ENCODE measurements around the gene CELA2B. TPM values are rescaled to one million over a fixed set of nuclear protein-coding genes. Genes with fewer than 3 reads are reported as not detected.

CELA2B gene
- polyA plus RNA-seq, 1 of the 3 experiments (the other 2 are of a cell fraction), result not detected

DNA sequence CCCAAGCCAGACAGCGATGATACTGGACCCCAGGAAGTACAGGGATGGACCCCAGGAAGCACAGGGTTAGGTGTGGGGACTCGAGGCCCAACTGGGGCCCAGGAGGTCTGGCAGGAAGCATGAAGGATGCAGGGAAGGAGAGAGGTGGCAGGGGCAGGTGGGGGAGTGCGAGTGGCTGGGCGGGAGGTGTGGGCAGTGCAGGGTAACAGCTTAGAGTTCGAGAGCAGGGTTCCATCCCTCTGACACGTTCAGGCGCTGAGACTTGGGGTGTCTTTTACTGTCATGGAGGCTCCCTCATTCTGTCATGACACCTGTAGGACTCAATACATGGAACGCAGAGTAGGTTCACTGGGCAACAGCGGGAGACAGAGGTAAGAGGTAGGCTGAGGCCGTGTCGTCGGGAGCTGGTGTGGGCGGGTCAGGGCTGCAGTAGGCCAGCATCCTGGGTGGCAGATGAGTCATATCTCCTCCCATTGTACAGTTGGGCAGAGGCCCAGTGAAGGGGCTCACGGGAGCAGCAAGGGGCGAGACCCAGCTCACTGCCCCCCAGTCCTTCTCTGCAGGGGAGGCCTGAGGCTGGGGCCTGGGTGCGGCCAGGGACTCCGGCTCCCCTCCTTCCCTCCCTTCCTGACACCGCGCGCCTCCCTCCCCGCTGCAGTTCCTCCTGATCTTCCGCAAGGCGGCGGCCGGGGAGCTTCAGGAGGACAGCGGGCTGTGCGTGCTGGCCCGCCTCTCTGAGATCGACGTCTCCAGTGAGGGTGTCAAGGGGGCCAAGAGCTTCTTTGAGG lies 49.2 kb upstream of the CELA2B start:
- H3K9ac ChIP-seq, result no peak overlapping the region
- H3K9me2 ChIP-seq, result no peaks in the 10 kb centered on the region
- peaks cover 3% of the 10 kb centered on the region for H3F3A ChIP-seq (replicated peaks; ENCODE audit: insufficient read depth)
- POLR2A ChIA-PET, result no interaction called here
- H3K4me1 ChIP-seq (ENCODE audit: control insufficient read depth in 1 of 2, insufficient read depth in 2 of 2, low read depth in 1 of 2, low read length in 1 of 2), result no peaks in the 10 kb centered on the region; a peak in 2 of 4 replicates
- TF ChIP-seq FOSL2 (IDR thresholded peaks at IDR 0.05; ENCODE audit: borderline replicate concordance, low read depth), result peak; percentile 59; the same call in 1 of the 2 replicates
- TF ChIP-seq, protein P1, sequence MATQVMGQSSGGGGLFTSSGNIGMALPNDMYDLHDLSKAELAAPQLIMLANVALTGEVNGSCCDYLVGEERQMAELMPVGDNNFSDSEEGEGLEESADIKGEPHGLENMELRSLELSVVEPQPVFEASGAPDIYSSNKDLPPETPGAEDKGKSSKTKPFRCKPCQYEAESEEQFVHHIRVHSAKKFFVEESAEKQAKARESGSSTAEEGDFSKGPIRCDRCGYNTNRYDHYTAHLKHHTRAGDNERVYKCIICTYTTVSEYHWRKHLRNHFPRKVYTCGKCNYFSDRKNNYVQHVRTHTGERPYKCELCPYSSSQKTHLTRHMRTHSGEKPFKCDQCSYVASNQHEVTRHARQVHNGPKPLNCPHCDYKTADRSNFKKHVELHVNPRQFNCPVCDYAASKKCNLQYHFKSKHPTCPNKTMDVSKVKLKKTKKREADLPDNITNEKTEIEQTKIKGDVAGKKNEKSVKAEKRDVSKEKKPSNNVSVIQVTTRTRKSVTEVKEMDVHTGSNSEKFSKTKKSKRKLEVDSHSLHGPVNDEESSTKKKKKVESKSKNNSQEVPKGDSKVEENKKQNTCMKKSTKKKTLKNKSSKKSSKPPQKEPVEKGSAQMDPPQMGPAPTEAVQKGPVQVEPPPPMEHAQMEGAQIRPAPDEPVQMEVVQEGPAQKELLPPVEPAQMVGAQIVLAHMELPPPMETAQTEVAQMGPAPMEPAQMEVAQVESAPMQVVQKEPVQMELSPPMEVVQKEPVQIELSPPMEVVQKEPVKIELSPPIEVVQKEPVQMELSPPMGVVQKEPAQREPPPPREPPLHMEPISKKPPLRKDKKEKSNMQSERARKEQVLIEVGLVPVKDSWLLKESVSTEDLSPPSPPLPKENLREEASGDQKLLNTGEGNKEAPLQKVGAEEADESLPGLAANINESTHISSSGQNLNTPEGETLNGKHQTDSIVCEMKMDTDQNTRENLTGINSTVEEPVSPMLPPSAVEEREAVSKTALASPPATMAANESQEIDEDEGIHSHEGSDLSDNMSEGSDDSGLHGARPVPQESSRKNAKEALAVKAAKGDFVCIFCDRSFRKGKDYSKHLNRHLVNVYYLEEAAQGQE (IDR thresholded peaks at IDR 0.05; ENCODE audit: low read depth, low read length), result no peak
- TF ChIP-seq NFIC (IDR thresholded peaks at IDR 0.05; ENCODE audit: borderline replicate concordance), result 0 out of 2 replicates have a peak, but pooled peaks have one; percentile 12
- TF ChIP-seq, protein P2, sequence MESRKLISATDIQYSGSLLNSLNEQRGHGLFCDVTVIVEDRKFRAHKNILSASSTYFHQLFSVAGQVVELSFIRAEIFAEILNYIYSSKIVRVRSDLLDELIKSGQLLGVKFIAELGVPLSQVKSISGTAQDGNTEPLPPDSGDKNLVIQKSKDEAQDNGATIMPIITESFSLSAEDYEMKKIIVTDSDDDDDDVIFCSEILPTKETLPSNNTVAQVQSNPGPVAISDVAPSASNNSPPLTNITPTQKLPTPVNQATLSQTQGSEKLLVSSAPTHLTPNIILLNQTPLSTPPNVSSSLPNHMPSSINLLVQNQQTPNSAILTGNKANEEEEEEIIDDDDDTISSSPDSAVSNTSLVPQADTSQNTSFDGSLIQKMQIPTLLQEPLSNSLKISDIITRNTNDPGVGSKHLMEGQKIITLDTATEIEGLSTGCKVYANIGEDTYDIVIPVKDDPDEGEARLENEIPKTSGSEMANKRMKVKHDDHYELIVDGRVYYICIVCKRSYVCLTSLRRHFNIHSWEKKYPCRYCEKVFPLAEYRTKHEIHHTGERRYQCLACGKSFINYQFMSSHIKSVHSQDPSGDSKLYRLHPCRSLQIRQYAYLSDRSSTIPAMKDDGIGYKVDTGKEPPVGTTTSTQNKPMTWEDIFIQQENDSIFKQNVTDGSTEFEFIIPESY (IDR thresholded peaks at IDR 0.05; ENCODE audit: borderline replicate concordance, low read depth), result no peak
- TF ChIP-seq NRF1 (IDR thresholded peaks at IDR 0.05; ENCODE audit: low read depth, low read length), result no peak
- no peak for TF ChIP-seq TEAD4 (IDR thresholded peaks at IDR 0.05; ENCODE audit: borderline replicate concordance, insufficient read depth)
- TF ChIP-seq ELF1 (IDR thresholded peaks at IDR 0.05), result no peak
- no peak overlapping the region for H2AFZ ChIP-seq (ENCODE audit: low read depth)
- H3K27me3 ChIP-seq (ENCODE audit: insufficient read depth), result no peaks in the 10 kb centered on the region
- peaks cover 23% of the 10 kb centered on the region for H3K79me2 ChIP-seq (ENCODE audit: insufficient read depth)
- H3K36me3 ChIP-seq (replicated peaks in 1 of 2; ENCODE audit: control insufficient read depth in 1 of 2, insufficient read depth in 2 of 2, low read length in 1 of 2), result peaks cover 4 to 7% of the 10 kb centered on the region in 2 experiments
- no peak for DNase-seq
- 0 out of 2 replicates have a peak overlapping the region, but pooled peaks have one; percentile 37 for H3K4me2 ChIP-seq
- no peak overlapping the region; a peak in 1 of 4 replicates for H3K27ac ChIP-seq (ENCODE audit: low read depth in 2 of 2, low read length in 1 of 2)
- no peaks in the 10 kb centered on the region for H3K9me3 ChIP-seq
- H3K4me3 ChIP-seq (ENCODE audit: low read depth in 2 of 2, low read length in 1 of 2), result no peak overlapping the region
- peaks cover 14% of the 10 kb centered on the region; the same call in 1 of the 2 replicates for H4K20me1 ChIP-seq (ENCODE audit: insufficient read depth)
- CTCF ChIA-PET, result interaction anchor here (1.3 to 14.9 kb wide), 2 partner anchors 106 to 122 kb away, joined by 5 to 311 read pairs; no protein-coding TSS in a partner anchor
- WGBS (ENCODE audit: low lambda C conversion rate), result 82% methylated on average over 26 of the region's 30 CpGs

- H4K20me1 ChIP-seq (ENCODE audit: insufficient read depth), result peaks cover 14% of the 10 kb centered on the region; the same call in 1 of the 2 replicates
- no peak for DNase-seq
- no peak overlapping the region for H3K9ac ChIP-seq
- H2AFZ ChIP-seq (ENCODE audit: low read depth), result no peak overlapping the region
- H3K36me3 ChIP-seq (replicated peaks in 1 of 2; ENCODE audit: control insufficient read depth in 1 of 2, insufficient read depth in 2 of 2, low read length in 1 of 2), result peaks cover 4 to 7% of the 10 kb centered on the region in 2 experiments
- H3K27ac ChIP-seq (ENCODE audit: low read depth in 2 of 2, low read length in 1 of 2), result no peak overlapping the region; a peak in 1 of 4 replicates
- WGBS (ENCODE audit: low lambda C conversion rate), result 91% methylated on average over 1 of the region's 6 CpGs
- no peaks in the 10 kb centered on the region for H3K9me3 ChIP-seq
- peaks cover 17% of the 10 kb centered on the region for H3K79me2 ChIP-seq (ENCODE audit: insufficient read depth)
- H3K9me2 ChIP-seq, result no peaks in the 10 kb centered on the region
- H3K4me2 ChIP-seq, result no peak overlapping the region
- CTCF ChIA-PET, result interaction anchor here (1.6 to 14.9 kb wide), 2 partner anchors 107 to 275 kb away, joined by 4 to 311 read pairs; no protein-coding TSS in a partner anchor
- H3F3A ChIP-seq (replicated peaks; ENCODE audit: insufficient read depth), result peaks cover 3% of the 10 kb centered on the region
- H3K4me1 ChIP-seq (ENCODE audit: control insufficient read depth in 1 of 2, insufficient read depth in 2 of 2, low read depth in 1 of 2, low read length in 1 of 2), result no peaks in the 10 kb centered on the region; a peak in 2 of 4 replicates
- no peaks in the 10 kb centered on the region for H3K27me3 ChIP-seq (ENCODE audit: insufficient read depth)
- POLR2A ChIA-PET, result no interaction called here
- H3K4me3 ChIP-seq (ENCODE audit: low read depth in 2 of 2, low read length in 1 of 2), result no peak overlapping the region
- no peak for TF ChIP-seq MEF2A (IDR thresholded peaks at IDR 0.05; ENCODE audit: borderline replicate concordance, low read depth)
- TF ChIP-seq, protein P3, sequence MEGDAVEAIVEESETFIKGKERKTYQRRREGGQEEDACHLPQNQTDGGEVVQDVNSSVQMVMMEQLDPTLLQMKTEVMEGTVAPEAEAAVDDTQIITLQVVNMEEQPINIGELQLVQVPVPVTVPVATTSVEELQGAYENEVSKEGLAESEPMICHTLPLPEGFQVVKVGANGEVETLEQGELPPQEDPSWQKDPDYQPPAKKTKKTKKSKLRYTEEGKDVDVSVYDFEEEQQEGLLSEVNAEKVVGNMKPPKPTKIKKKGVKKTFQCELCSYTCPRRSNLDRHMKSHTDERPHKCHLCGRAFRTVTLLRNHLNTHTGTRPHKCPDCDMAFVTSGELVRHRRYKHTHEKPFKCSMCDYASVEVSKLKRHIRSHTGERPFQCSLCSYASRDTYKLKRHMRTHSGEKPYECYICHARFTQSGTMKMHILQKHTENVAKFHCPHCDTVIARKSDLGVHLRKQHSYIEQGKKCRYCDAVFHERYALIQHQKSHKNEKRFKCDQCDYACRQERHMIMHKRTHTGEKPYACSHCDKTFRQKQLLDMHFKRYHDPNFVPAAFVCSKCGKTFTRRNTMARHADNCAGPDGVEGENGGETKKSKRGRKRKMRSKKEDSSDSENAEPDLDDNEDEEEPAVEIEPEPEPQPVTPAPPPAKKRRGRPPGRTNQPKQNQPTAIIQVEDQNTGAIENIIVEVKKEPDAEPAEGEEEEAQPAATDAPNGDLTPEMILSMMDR (IDR thresholded peaks at IDR 0.05), result no peak
- TF ChIP-seq FOXJ3 (CRISPR knock-in tag; IDR thresholded peaks at IDR 0.05), result no peak
- no peak for TF ChIP-seq TAF1 (IDR thresholded peaks at IDR 0.05; ENCODE audit: borderline replicate concordance, low read depth, low read length)
- TF ChIP-seq ELF1 (IDR thresholded peaks at IDR 0.05), result no peak
- no peak for TF ChIP-seq NRF1 (IDR thresholded peaks at IDR 0.05; ENCODE audit: low read depth, low read length)
- TF ChIP-seq, protein P4, sequence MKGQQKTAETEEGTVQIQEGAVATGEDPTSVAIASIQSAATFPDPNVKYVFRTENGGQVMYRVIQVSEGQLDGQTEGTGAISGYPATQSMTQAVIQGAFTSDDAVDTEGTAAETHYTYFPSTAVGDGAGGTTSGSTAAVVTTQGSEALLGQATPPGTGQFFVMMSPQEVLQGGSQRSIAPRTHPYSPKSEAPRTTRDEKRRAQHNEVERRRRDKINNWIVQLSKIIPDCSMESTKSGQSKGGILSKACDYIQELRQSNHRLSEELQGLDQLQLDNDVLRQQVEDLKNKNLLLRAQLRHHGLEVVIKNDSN (IDR thresholded peaks at IDR 0.05; ENCODE audit: borderline replicate concordance, low read depth), result no peak
- TF ChIP-seq, protein P5, sequence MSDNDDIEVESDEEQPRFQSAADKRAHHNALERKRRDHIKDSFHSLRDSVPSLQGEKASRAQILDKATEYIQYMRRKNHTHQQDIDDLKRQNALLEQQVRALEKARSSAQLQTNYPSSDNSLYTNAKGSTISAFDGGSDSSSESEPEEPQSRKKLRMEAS (IDR thresholded peaks at IDR 0.05; ENCODE audit: low read depth), result no peak
- no peak for TF ChIP-seq GATA2 (CRISPR knock-in tag; IDR thresholded peaks at IDR 0.05)
- TF ChIP-seq, protein P6, sequence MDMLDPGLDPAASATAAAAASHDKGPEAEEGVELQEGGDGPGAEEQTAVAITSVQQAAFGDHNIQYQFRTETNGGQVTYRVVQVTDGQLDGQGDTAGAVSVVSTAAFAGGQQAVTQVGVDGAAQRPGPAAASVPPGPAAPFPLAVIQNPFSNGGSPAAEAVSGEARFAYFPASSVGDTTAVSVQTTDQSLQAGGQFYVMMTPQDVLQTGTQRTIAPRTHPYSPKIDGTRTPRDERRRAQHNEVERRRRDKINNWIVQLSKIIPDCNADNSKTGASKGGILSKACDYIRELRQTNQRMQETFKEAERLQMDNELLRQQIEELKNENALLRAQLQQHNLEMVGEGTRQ (IDR thresholded peaks at IDR 0.05; ENCODE audit: borderline replicate concordance, low read depth, low read length), result no peak
- TF ChIP-seq FOSL2 (IDR thresholded peaks at IDR 0.05; ENCODE audit: borderline replicate concordance, low read depth), result no peak
Measured at GRCh38 chr1:15427280-15427666, 48.6 kb upstream of the CELA2B start.

Data from SK-N-SH (cell line).